Measurements from ENCODE around the gene GABRG3.
"Not testable (repeated sequence)": the region's sequence is repeated elsewhere in the genome, so short reads cannot be mapped to it uniquely, and the experiment has no call there.

GABRG3 gene

GRCh38 chr15:27003003-27003402, 32.0 kb downstream of the GABRG3 start:
- not testable (repeated sequence) for DNase-seq

- DNase-seq: not testable (repeated sequence)
Measured at GRCh38 chr15:27004226-27004625, 33.2 kb downstream of the GABRG3 start.

GRCh38 chr15:27017168-27017809, 46.3 kb downstream of the GABRG3 start:
- DNase-seq: no peak

- no peak for DNase-seq
Measured at GRCh38 chr15:27019687-27020086, 48.7 kb downstream of the GABRG3 start.

GRCh38 chr15:27025481-27025966, 54.5 kb downstream of the GABRG3 start:
- DNase-seq: no peak

- DNase-seq: no peak
Measured at GRCh38 chr15:27027229-27027628, 56.2 kb downstream of the GABRG3 start.

GRCh38 chr15:27028858-27029477, 58.0 kb downstream of the GABRG3 start:
- no peak for DNase-seq

- DNase-seq: no peak
Measured at GRCh38 chr15:27036210-27036609, 65.2 kb downstream of the GABRG3 start.

- DNase-seq: no peak
Measured at GRCh38 chr15:27037501-27037900, 66.5 kb downstream of the GABRG3 start.

GRCh38 chr15:27039152-27039551, 68.2 kb downstream of the GABRG3 start:
- no peak for DNase-seq

- DNase-seq: no peak
Measured at GRCh38 chr15:27042230-27042629, 71.2 kb downstream of the GABRG3 start.

GRCh38 chr15:27042646-27043045, 71.7 kb downstream of the GABRG3 start:
- no peak for DNase-seq

- DNase-seq: no peak
Measured at GRCh38 chr15:27043770-27044169, 72.8 kb downstream of the GABRG3 start.

GRCh38 chr15:27045796-27046195, 74.8 kb downstream of the GABRG3 start:
- DNase-seq: no peak

- DNase-seq: no peak
Measured at GRCh38 chr15:27046880-27047279, 75.9 kb downstream of the GABRG3 start.

GRCh38 chr15:27050163-27050562, 79.2 kb downstream of the GABRG3 start:
- no peak for DNase-seq

- no peak for DNase-seq
Measured at GRCh38 chr15:27054426-27054825, 83.4 kb downstream of the GABRG3 start.

GRCh38 chr15:27057904-27058645, 87.1 kb downstream of the GABRG3 start:
- no peak for DNase-seq

- DNase-seq: no peak
Measured at GRCh38 chr15:27058939-27059338, 88.0 kb downstream of the GABRG3 start.

- no peak for DNase-seq
Measured at GRCh38 chr15:27059610-27060202, 88.7 kb downstream of the GABRG3 start.

- DNase-seq: no peak
Measured at GRCh38 chr15:27061739-27062138, 90.8 kb downstream of the GABRG3 start.

GRCh38 chr15:27062951-27063350, 92.0 kb downstream of the GABRG3 start:
- no peak for DNase-seq

GRCh38 chr15:27064080-27064479, 93.1 kb downstream of the GABRG3 start:
- no peak for DNase-seq

- DNase-seq: no peak
Measured at GRCh38 chr15:27065151-27065550, 94.2 kb downstream of the GABRG3 start.

Data from stimulated activated naive CD4-positive, alpha-beta T cell treated with Interleukin-2 at 50 U/mL for 16 hours (primary cell).